ENCODE data around the gene COQ7.

The COQ7 gene

GRCh38 chr16:19113577-19114358 is 46.4 kb downstream of the COQ7 start, which contains the start of gene ITPRIPL2:
TSS of gene ITPRIPL2 (plus strand) at chr16:19113964. CDS start at chr16:19114462, 498 bp downstream.
- peak; percentile 41 for DNase-seq

- peak; percentile 40 for DNase-seq
Observed at GRCh38 chr16:19114359-19115147, 47.1 kb downstream of the COQ7 start.

- no peak for DNase-seq
Observed at GRCh38 chr16:19115148-19116021, 48.0 kb downstream of the COQ7 start.

- no peak for DNase-seq
Observed at GRCh38 chr16:19116711-19117449, 49.5 kb downstream of the COQ7 start.

GRCh38 chr16:19118938-19119431 is 51.6 kb downstream of the COQ7 start:
- peak; percentile 73 for DNase-seq

GRCh38 chr16:19119564-19119963 is 52.1 kb downstream of the COQ7 start:
- DNase-seq: peak; percentile 79

GRCh38 chr16:19123535-19124178 is 56.2 kb downstream of the COQ7 start:
- DNase-seq: no peak

GRCh38 chr16:19126300-19126699 is 58.9 kb downstream of the COQ7 start:
- DNase-seq: no peak

- DNase-seq: peak; percentile 79
Observed at GRCh38 chr16:19127205-19127604, 59.8 kb downstream of the COQ7 start.

- DNase-seq: peak; percentile 77
Observed at GRCh38 chr16:19127674-19128131, 60.3 kb downstream of the COQ7 start.

- DNase-seq: no peak
Observed at GRCh38 chr16:19128454-19129200, 61.2 kb downstream of the COQ7 start.
